Activated CD4-positive, alpha-beta memory T cell treated with anti-CD3 and anti-CD28 coated beads, Interleukin-2, amount 10 ng/mL, durations not matched to agents 7 days and 5 days (primary cell): ENCODE results near the gene SLC22A8. TPM values are rescaled to one million over a fixed set of nuclear protein-coding genes. Genes with fewer than 3 reads are reported as not detected.

Source experiments
- CTCF ChIA-PET: fragments of 350-600 bp; sonication (Branson Sonifier 250); formaldehyde crosslinking; loops from one replicate; lab custom pipeline; 2021; ENCODE audit warnings: antibody characterized with exemption, inconsistent platforms; lab: Charles Lee
- POLR2A ChIA-PET: fragments of 350-600 bp; sonication (Branson Sonifier 250); formaldehyde crosslinking; loops from one replicate; lab custom pipeline; 2021; ENCODE audit warnings: antibody characterized with exemption; lab: Charles Lee
- DNase-seq: peaks from one replicate; pipeline ENCODE4 v3.0.0-alpha.2; 2020
- H3K27ac Mint-ChIP-seq: one replicate; pipeline ENCODE4 v1.8.0; 2021; ENCODE audit warnings: mild to moderate bottlenecking, mixed read lengths
- H3K27me3 Mint-ChIP-seq: one replicate; pipeline ENCODE4 v1.8.0; 2021; ENCODE audit warnings: mixed read lengths
- H3K36me3 Mint-ChIP-seq: one replicate; pipeline ENCODE4 v1.8.0; 2021; ENCODE audit warnings: low read depth, mixed read lengths
- H3K4me1 Mint-ChIP-seq: one replicate; pipeline ENCODE4 v1.8.0; 2021; ENCODE audit warnings: mixed read lengths
- H3K4me3 Mint-ChIP-seq: one replicate; pipeline ENCODE4 v1.8.0; 2021; ENCODE audit warnings: mild to moderate bottlenecking, mixed read lengths
- H3K9me3 Mint-ChIP-seq: one replicate; pipeline ENCODE4 v1.8.0; 2021; ENCODE audit warnings: mixed read lengths
- total RNA-seq, 2 experiments: library from RNA; stranded (reverse); gene quantifications; one replicate each; pipeline ENCODE4 v1.2.3, GENCODE V29; 2021

SLC22A8 gene
- total RNA-seq, 2 experiments from 2014 or later = not detected

DNA sequence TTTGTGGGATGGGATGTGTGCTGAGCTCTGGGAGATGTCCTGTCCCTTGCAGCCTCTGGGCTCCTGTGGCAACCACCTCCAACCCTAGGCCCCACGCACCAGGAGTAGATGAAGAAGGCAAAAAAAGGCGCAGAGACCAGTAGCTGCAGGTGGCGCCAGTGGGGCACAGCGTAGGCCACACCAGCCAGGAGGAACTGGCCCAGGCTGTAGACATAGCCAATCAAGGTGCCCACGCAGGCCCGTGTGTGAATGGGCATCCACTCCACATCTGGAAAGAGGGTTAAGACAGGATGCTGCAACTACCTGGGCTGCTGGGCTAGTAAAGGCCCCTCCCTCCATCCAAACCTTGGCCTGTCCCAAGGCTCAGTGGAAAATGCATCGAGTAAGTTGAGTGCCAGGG lies 33.9 kb downstream of the SLC22A8 start:
- Mint-ChIP-seq H3K4me1 (no peaks in the 10 kb centered on the region), H3K27me3 (peaks cover 2% of the 10 kb centered on the region), H3K9me3 (no peaks in the 10 kb centered on the region), H3K36me3 (no peaks in the 10 kb centered on the region), H3K4me3 (no peak overlapping the region), H3K27ac (no peak overlapping the region)
- ChIA-PET CTCF (no interaction called here), POLR2A (no interaction called here)
- DNase-seq = no peak

GRCh38 chr11:62980133-62980760 lies 35.4 kb downstream of the SLC22A8 start:
- CTCF ChIA-PET = no interaction called here
- no peak for DNase-seq
- H3K4me3 Mint-ChIP-seq = no peak overlapping the region

GRCh38 chr11:62976109-62976508 lies 39.5 kb downstream of the SLC22A8 start:
- ChIA-PET CTCF (interaction anchor here (1.5 to 4.1 kb wide), 3 partner anchors 10 to 70 kb away, joined by 3 to 30 read pairs (median 5); no protein-coding TSS in a partner anchor), POLR2A (no interaction called here)
- DNase-seq = no peak
- Mint-ChIP-seq H3K9me3 (no peaks in the 10 kb centered on the region), H3K27ac (no peak overlapping the region), H3K4me1 (no peaks in the 10 kb centered on the region), H3K27me3 (peaks cover 15% of the 10 kb centered on the region), H3K36me3 (no peaks in the 10 kb centered on the region), H3K4me3 (no peak overlapping the region)

More at GRCh38 chr11:62980133-62980760, 35.4 kb downstream of the SLC22A8 start:
- no peaks in the 10 kb centered on the region for H3K9me3 Mint-ChIP-seq
- peaks cover 2% of the 10 kb centered on the region for H3K27me3 Mint-ChIP-seq
- H3K4me1 Mint-ChIP-seq = no peaks in the 10 kb centered on the region
- no peak overlapping the region for H3K27ac Mint-ChIP-seq
- POLR2A ChIA-PET = no interaction called here
- no peaks in the 10 kb centered on the region for H3K36me3 Mint-ChIP-seq

DNA sequence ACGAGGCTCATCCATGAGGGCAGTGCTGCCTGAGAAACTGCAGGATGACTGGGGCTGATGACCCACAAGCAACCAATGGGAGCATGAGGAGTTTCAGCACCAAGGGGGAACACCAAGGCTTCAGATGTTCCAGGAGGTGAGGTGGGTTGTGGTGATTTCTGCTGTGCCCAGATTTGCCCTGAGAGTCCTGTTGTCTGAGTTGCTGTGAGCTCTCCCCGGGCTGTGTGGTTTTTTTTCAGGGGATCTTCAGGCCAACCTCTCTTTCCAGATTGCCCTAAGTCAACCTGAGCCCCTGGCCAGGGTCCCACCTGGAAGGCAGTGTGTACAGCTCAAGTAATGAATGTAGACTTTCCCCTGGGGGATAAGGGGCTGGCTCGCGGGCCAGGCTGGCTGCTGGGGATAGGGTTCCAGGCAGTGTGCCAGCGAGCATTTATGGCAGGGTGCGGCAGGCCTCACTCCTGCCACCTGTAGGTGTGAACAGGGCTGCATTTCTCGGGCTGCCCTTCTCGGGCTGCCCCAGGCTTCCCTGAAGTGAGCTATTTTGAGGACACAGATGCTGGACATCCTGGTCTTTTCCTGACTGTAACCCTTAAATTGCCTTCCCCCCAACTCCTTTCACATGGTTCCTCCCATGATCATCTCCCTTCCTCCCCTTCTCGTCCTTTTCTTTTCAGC lies 40.7 kb downstream of the SLC22A8 start:
- no peak overlapping the region for H3K27ac Mint-ChIP-seq
- H3K27me3 Mint-ChIP-seq = peaks cover 18% of the 10 kb centered on the region
- DNase-seq = no peak
- CTCF ChIA-PET = interaction anchor here (0.5 to 4.1 kb wide), 6 partner anchors 11 to 720 kb away, joined by 3 to 30 read pairs (median 4); partner anchors contain the start of gene CHRM1
- H3K4me1 Mint-ChIP-seq = no peaks in the 10 kb centered on the region
- no peaks in the 10 kb centered on the region for H3K36me3 Mint-ChIP-seq
- no peak overlapping the region for H3K4me3 Mint-ChIP-seq
- POLR2A ChIA-PET = no interaction called here
- H3K9me3 Mint-ChIP-seq = no peaks in the 10 kb centered on the region

- ChIA-PET POLR2A (no interaction called here), CTCF (no interaction called here)
- Mint-ChIP-seq H3K4me3 (no peak overlapping the region), H3K27ac (no peak overlapping the region), H3K9me3 (no peaks in the 10 kb centered on the region), H3K4me1 (no peaks in the 10 kb centered on the region), H3K27me3 (peaks cover 39% of the 10 kb centered on the region), H3K36me3 (no peaks in the 10 kb centered on the region)
- no peak for DNase-seq
These were observed 50.1 kb downstream of the SLC22A8 start for GRCh38 chr11:62965574-62965973.

DNA sequence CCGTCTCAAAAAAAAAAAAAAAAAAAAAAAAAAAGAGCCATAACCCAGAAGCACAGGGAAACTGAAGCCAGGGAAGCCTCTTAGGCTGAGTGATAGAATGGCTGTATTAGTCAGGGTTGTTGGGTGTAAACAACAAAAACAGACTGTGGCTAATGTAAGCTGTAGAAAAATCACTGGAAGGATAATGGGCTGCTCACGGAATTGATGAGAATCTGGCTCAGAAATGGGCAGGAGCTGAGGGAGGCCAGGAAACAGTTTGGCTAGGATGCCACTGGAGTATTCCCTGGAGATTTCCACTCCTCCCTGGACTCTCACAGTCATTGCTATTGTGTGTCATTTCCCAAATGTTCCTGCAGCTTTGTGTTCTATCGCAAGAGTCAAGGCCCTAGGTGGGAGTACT lies 53.2 kb downstream of the SLC22A8 start:
- ChIA-PET POLR2A (no interaction called here), CTCF (interaction anchor here (0.7 to 0.9 kb wide), 2 partner anchors 57 to 256 kb away, joined by 3 to 4 read pairs; no protein-coding TSS in a partner anchor)
- H3K27ac Mint-ChIP-seq = no peak overlapping the region

GRCh38 chr11:62961017-62961570 lies 54.5 kb downstream of the SLC22A8 start:
- H3K4me3 Mint-ChIP-seq = no peak overlapping the region
- DNase-seq = no peak
- H3K9me3 Mint-ChIP-seq = no peaks in the 10 kb centered on the region
- H3K36me3 Mint-ChIP-seq = no peaks in the 10 kb centered on the region
- POLR2A ChIA-PET = no interaction called here
- H3K27me3 Mint-ChIP-seq = peaks cover 14% of the 10 kb centered on the region
- CTCF ChIA-PET = no interaction called here
- H3K27ac Mint-ChIP-seq = no peak overlapping the region
- H3K4me1 Mint-ChIP-seq = no peaks in the 10 kb centered on the region

More for the DNA sequence above, 53.2 kb downstream of the SLC22A8 start:
- no peak overlapping the region for H3K4me3 Mint-ChIP-seq
- H3K9me3 Mint-ChIP-seq = no peaks in the 10 kb centered on the region
- H3K27me3 Mint-ChIP-seq = peaks cover 24% of the 10 kb centered on the region
- no peak for DNase-seq
- H3K36me3 Mint-ChIP-seq = no peaks in the 10 kb centered on the region
- no peaks in the 10 kb centered on the region for H3K4me1 Mint-ChIP-seq

DNA sequence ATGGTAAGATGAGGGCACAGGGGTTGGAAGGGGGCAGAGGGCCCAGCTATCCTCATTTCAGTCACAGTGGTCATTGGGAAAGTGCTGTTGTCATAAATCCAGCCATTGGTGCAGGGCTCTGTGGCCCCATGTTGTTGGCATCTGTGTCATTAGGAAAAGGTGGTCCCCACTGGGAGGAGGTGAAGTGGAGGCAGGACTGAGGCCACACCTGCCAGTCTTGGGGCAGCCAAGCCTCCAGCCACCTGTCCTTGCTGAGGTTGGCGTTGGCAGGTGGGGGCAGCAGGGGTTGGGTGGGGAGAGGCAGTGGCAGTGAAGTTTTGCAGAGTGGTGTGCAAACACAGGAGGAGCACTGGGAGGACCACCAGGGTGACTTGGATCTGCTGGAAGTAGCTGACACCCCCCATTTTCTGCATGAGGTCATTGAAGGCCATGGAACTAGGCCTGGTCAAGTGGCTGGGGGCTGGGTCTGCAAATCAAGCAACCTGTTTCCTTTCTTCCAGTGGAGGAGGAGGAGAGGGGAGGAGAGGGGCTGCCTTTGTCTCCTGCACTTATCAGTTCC lies 56.1 kb downstream of the SLC22A8 start:
- H3K36me3 Mint-ChIP-seq = no peaks in the 10 kb centered on the region
- no peak for DNase-seq
- POLR2A ChIA-PET = no interaction called here
- peaks cover 11% of the 10 kb centered on the region for H3K27me3 Mint-ChIP-seq
- H3K27ac Mint-ChIP-seq = no peak overlapping the region
- H3K4me3 Mint-ChIP-seq = no peak overlapping the region
- H3K9me3 Mint-ChIP-seq = no peaks in the 10 kb centered on the region
- CTCF ChIA-PET = no interaction called here
- no peaks in the 10 kb centered on the region for H3K4me1 Mint-ChIP-seq

DNA sequence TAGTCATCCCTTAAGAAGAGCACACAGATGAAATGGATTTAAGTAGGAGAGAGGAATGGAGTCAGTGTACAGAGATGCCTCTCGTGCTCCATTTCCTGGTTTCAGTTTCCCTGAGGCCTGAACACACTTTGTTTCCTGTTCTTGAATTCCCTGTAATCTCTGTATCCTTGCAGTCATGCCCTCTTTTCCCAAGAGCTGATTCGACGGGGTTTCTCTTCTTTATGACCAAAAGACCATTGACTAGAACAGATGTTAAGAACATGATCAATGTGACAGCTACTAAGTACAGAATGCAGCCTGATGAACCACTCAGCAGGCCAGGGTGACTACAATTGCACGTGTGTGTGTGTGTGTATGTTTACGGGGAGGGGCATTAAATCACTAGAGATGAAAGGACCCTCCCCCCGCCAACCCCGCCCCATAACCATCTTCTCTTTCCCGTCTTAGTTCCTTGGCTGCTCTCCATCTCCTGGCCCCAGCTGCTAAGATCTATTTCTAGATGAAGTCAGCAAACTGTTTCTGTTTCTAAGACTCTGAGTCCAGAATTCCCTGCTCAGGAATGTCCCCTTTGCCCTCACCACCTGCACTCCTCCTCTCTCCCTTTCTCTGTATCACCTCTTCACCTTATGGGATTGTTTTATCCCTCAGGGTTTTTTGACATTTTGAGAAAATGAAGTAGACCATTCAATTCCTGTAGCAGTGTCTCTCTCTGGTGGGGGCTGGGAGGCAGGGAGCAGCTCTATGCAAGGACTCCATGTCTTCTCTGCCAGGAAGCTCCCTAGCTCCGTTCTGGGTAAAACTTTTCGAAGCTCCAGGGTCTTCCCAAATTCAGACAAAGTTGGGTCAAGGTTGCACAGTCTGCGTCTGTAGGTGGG lies 56.9 kb downstream of the SLC22A8 start:
- DNase-seq = no peak
- Mint-ChIP-seq H3K27ac (no peak overlapping the region), H3K4me3 (no peak overlapping the region), H3K27me3 (peaks cover 13% of the 10 kb centered on the region), H3K4me1 (no peaks in the 10 kb centered on the region), H3K9me3 (no peaks in the 10 kb centered on the region), H3K36me3 (no peaks in the 10 kb centered on the region)
- ChIA-PET POLR2A (no interaction called here), CTCF (no interaction called here)

DNA sequence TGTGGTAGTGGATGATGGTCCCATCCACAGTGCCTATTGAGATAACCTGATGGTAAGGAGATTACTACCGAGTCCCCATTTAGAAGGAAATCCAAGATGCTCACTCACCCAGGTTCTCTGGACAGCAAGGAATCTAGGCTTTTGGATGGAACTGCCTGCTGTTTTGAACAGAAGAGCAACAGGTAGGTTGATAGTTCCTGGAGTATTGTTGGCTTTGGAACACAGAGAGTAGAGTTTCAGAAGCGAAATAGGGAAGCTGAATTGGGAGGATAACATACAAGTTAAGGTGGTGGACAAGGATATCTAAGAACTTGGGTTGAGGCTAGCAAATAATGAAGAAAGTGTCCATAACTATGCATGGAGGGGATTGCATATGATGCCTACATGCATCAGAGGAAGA lies 58.5 kb downstream of the SLC22A8 start:
- Mint-ChIP-seq H3K27me3 (peaks cover 14% of the 10 kb centered on the region), H3K4me3 (no peak overlapping the region), H3K9me3 (no peaks in the 10 kb centered on the region), H3K27ac (no peak overlapping the region), H3K4me1 (no peaks in the 10 kb centered on the region), H3K36me3 (no peaks in the 10 kb centered on the region)
- POLR2A ChIA-PET = no interaction called here
- no peak for DNase-seq
- CTCF ChIA-PET = no interaction called here

GRCh38 chr11:62954478-62954877 lies 61.2 kb downstream of the SLC22A8 start:
- ChIA-PET POLR2A (no interaction called here), CTCF (no interaction called here)
- Mint-ChIP-seq H3K9me3 (no peaks in the 10 kb centered on the region), H3K36me3 (no peaks in the 10 kb centered on the region), H3K4me3 (no peak overlapping the region), H3K27me3 (peaks cover 15% of the 10 kb centered on the region), H3K4me1 (no peaks in the 10 kb centered on the region), H3K27ac (no peak overlapping the region)
- no peak for DNase-seq

GRCh38 chr11:62953811-62954210 lies 61.8 kb downstream of the SLC22A8 start:
- Mint-ChIP-seq H3K4me1 (no peaks in the 10 kb centered on the region), H3K27me3 (peaks cover 15% of the 10 kb centered on the region), H3K9me3 (no peaks in the 10 kb centered on the region), H3K27ac (no peak overlapping the region), H3K4me3 (no peak overlapping the region), H3K36me3 (no peaks in the 10 kb centered on the region)
- DNase-seq = no peak
- ChIA-PET POLR2A (no interaction called here), CTCF (no interaction called here)
